ENCODE results near the gene ANKEF1. TPM values are rescaled to one million over a fixed set of nuclear protein-coding genes. Genes with fewer than 3 reads are reported as not detected.

Gene ANKEF1
- total RNA-seq (1 to 10 TPM; 7.1 to 7.4 TPM), polyA plus RNA-seq (1 to 10 TPM; 4.1 to 8.4 (median 6.8) TPM), total RNA-seq (6.4 to 22.9 (median 9.6) reads per million in 6 experiments)

DNA sequence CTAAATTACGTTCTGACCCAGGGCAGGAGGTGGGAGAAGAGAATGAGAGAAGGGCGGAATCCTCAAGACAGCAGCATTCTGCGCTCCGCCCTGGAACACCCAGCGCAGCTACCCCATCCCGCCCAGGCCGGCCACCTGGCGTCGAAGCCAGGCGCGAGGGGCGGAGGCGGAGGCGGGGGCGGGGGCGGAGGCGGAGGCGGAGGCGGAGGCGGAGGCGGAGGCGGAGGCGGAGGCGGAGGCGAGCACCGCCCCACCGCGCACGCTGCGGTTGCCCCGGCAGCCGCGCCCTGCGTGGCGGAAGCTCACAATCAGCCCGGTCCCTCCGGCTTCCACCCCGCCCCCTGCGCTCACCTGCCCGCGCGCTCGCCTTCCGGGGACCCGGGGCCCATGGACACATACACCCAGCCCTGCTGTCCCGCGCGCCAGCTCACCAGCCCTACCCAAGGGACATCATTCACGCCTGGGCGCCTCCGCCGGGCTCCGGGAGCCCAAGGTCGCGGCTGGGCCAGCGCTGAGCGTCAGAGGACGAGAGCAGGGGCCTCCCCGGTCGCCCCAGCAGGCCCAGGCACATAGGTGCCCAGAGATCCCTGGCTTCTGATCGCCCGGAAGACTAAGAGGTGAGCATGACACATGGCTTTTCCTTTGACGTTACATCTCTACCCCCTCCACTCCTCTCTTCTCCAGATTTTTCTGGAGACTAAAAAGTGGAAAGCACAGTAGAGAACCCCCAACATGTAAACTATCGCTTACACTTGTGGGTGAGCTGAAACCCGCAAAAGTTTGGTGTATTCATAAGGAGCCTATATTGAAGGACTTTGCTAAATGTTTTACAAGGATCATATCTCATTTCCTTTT is at the start of gene ANKEF1:
Gene ANKEF1, plus strand, starts transcription at position 271 of the 855 bp plus-strand sequence. CDS start 3,315 bp downstream, outside the sequence.
- Mint-ChIP-seq H3K27ac (peak within 1 kb of the TSS; percentile 58 to 94 (median 88)), H3K9me3 (no peaks in the 10 kb centered on the region), H3K4me3 (peak within 1 kb of the TSS; percentile 75 to 87 (median 83)), H3K4me1 (peaks cover 8 to 20% (median 16%) of the 10 kb centered on the region in 4 donors), H3K36me3 (peaks cover 0 to 15% (median 10%) of the 10 kb centered on the region in 3 donors), H3K27me3 (peaks cover 0 to 10% (median 6%) of the 10 kb centered on the region in 5 donors)
- ATAC-seq: peak; percentile 96
- POLR2A ChIA-PET: interaction anchor here (1.4 kb wide), 1 partner anchor 400 kb away, joined by 9 read pairs; the partner anchor contains the start of genes MKKS and SLX4IP
- peak; percentile 70 to 89 (median 78) for DNase-seq

DNA sequence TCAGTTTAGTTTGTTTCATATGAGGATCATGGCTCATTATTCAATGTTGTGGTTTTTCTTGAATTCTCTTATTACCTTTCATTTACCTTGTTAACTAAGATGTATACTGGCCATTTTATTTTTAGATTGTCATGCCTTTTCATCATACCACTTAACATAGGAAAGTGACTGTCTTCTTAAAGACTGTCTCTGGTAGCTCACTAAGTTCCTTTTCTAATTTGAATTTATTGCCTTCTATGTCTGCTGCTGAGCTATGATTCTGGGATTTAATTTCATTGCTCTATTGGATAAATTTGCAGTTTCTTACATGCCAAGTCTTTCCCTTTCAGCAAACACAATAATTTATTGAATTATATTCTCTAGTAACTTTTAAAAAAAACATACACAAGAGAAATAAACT is 49.5 kb upstream of the ANKEF1 start:
- Mint-ChIP-seq H3K27ac (peak overlapping the region in 1 of 10 donors; percentile 20), H3K4me3 (no peak overlapping the region), H3K27me3 (peaks cover 3 to 35% (median 7%) of the 10 kb centered on the region in 5 donors), H3K36me3 (no peaks in the 10 kb centered on the region), H3K9me3 (no peaks in the 10 kb centered on the region), H3K4me1 (no peaks in the 10 kb centered on the region)
- ATAC-seq (no peak), DNase-seq (no peak)
- POLR2A ChIA-PET: no interaction called here

DNA sequence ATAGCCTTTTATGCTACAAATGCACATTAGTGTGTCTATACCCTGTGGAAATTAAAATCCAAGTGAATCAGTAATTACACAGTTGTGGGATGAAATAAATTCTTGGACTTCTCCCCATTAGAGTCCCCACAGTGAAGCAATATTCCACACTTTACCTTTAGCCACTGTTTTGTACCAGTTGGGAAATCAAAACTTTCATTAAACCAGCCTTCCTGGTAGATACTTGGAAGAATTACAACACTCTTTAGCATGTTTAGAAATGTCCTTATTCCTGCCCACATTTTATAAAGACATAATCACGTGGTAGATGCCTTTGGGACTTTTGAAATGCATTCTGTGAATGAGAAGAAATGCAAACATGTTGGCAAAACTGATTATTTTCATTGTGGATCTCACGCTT is 49.0 kb upstream of the ANKEF1 start:
- Mint-ChIP-seq H3K4me3 (no peak overlapping the region), H3K9me3 (no peaks in the 10 kb centered on the region), H3K27me3 (peaks cover 3 to 35% (median 7%) of the 10 kb centered on the region in 5 donors), H3K27ac (no peak overlapping the region), H3K4me1 (no peaks in the 10 kb centered on the region), H3K36me3 (no peaks in the 10 kb centered on the region)
- POLR2A ChIA-PET: no interaction called here
- no peak for DNase-seq
- no peak for ATAC-seq

DNA sequence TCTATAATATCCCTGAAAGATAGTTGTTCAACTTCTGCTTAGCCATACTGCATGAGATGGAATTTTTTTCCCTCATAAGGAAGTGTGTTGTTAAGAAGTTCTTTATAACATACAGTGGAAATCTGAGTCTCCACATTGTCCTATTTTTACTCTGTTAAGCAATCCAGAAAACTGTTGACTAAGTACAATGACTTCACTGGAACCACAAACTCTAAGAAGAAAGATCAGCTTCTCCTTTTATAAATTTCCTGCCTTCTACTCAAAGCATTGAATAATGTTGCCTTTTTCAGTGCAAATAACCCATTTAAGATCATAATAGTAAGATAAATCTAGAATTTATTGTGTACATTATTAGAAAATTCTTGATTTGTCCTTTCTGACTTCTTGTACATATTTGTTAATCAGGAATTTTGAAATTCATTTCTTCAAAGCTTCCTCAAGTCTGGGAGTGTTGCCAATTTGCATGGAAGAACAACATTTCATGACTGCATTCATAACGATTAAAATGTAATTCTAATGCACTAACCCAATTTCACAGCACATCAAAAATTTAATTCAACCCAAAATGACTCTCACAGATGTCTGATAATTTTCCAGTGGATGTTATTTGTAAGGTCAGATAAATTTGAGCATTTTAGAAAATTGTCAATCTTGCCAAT is 45.6 kb upstream of the ANKEF1 start:
- Mint-ChIP-seq H3K27me3 (peaks cover 3 to 35% (median 7%) of the 10 kb centered on the region in 5 donors), H3K4me1 (no peaks in the 10 kb centered on the region), H3K27ac (no peak overlapping the region), H3K4me3 (no peak overlapping the region), H3K9me3 (peaks cover 0 to 8% (median 0%) of the 10 kb centered on the region in 9 donors), H3K36me3 (no peaks in the 10 kb centered on the region)
- no peak for ATAC-seq
- POLR2A ChIA-PET: no interaction called here
- DNase-seq: no peak

DNA sequence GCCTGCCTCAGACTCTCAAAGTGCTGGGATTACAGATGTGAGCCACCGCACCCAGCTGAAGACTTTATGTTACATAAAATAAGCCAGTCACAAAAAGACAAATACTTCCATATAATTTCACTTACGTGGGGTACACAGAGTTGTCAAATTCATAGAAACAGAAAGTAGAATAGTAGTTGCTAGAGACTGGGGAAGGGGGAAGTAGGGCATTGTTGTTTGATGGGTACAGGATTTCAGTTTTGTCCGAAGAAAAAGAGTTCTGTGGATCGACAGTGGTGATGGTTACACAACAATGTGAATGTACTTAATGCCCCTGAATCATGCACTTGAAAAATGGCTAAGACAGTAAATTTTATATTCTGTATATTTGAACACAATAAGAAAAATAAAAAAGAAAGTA is 41.6 kb upstream of the ANKEF1 start:
- H3K9me3 Mint-ChIP-seq: peaks cover 0 to 16% (median 4%) of the 10 kb centered on the region in 9 donors
- DNase-seq (no peak), ATAC-seq (no peak)
- H3K27ac Mint-ChIP-seq: no peak overlapping the region
- peaks cover 3 to 18% (median 6%) of the 10 kb centered on the region in 5 donors for H3K27me3 Mint-ChIP-seq
- no peak overlapping the region for H3K4me3 Mint-ChIP-seq
- H3K36me3 Mint-ChIP-seq: peaks cover 0 to 5% (median 3%) of the 10 kb centered on the region in 3 donors
- POLR2A ChIA-PET: interaction anchor here (0.6 kb wide), 1 partner anchor 374 kb away, joined by 3 read pairs; no protein-coding TSS in a partner anchor
- H3K4me1 Mint-ChIP-seq: no peaks in the 10 kb centered on the region

DNA sequence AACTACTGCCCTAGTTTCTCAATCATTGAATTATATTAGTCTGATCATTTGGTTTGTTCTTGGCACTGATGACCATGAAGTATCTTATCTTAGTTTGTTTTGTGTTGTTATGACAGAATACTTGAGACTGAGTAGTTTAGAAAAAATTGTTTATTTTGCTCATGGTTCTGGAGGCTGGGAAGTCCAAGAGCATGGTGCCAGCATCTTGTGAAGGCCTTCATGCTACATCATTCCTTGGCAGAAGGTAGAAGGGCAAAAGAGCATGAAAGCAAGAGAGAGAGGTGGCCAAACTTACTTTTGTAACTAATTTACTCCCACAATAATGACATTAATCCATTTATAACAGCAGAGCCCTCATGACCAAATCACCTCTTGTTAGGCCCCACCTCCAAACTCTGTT is 40.1 kb upstream of the ANKEF1 start:
- ATAC-seq (no peak), DNase-seq (no peak)
- Mint-ChIP-seq H3K27ac (no peak overlapping the region), H3K27me3 (peaks cover 0 to 11% (median 3%) of the 10 kb centered on the region in 5 donors), H3K36me3 (peaks cover 0 to 5% (median 3%) of the 10 kb centered on the region in 3 donors), H3K4me3 (no peak overlapping the region), H3K9me3 (peaks cover 0 to 16% (median 4%) of the 10 kb centered on the region in 9 donors), H3K4me1 (no peaks in the 10 kb centered on the region)
- POLR2A ChIA-PET: no interaction called here

DNA sequence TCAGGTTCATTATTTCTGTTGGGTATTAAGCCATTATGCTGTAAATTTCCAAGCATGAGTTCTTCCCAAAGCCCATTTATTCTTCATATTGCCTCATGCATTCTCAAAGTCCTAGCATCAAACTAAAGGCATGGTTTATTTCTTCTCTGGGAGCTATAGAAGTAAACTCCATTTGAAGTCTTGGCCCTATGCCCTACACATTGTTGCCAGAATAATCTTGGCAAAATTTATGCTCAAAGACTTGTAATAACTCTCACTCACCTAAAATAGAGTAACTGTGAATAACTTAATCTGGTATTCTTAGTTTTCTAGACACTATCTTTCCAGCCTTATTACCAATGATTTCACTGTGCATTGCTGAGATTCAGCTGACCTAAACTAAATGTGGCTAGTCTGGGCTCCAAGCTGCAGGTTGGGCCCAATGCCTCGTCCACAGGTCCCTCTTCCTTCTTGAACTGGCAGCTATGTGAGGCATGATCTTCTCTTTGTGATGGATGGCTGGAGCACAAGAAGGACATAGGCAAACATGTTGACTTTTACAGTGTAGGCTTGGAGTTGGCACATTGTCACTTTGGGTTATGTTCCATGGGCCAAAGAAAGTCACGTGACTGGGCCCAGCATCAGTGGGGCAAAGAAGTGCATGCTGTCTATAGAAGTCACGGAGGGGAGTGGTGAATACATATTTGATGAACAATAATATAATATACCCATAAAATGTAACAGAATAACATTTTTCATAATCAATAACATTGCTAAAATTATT is 39.1 kb upstream of the ANKEF1 start:
- peaks cover 0 to 8% (median 0%) of the 10 kb centered on the region in 5 donors for H3K27me3 Mint-ChIP-seq
- peaks cover 0 to 16% (median 4%) of the 10 kb centered on the region in 9 donors for H3K9me3 Mint-ChIP-seq
- peaks cover 0 to 5% (median 3%) of the 10 kb centered on the region in 3 donors for H3K36me3 Mint-ChIP-seq
- POLR2A ChIA-PET: no interaction called here
- no peak overlapping the region for H3K4me3 Mint-ChIP-seq
- no peaks in the 10 kb centered on the region for H3K4me1 Mint-ChIP-seq
- DNase-seq: no peak
- no peak for ATAC-seq
- no peak overlapping the region for H3K27ac Mint-ChIP-seq

DNA sequence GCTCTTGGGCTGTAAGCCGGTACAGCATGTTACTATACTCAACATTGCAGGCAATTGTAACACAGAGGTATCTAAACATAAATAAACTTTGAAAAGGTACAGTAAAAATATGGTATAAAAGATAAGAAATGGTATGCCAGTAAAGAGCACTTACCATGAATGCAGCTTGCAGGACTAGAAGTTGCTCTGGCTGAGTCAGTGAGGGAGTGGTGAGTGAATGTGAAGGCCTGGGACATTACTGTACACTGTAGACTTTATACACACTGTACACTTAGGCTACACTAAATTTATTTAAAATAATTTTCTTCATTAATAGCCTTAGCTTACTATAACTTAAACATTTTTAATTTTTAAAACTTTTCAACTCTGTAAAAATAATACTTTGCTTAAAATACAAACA is 37.8 kb upstream of the ANKEF1 start:
- Mint-ChIP-seq H3K36me3 (peaks cover 0 to 5% (median 3%) of the 10 kb centered on the region in 3 donors), H3K27me3 (peaks cover 0 to 3% (median 0%) of the 10 kb centered on the region in 5 donors), H3K27ac (no peak overlapping the region), H3K9me3 (peaks cover 0 to 16% (median 4%) of the 10 kb centered on the region in 9 donors), H3K4me1 (no peaks in the 10 kb centered on the region), H3K4me3 (no peak overlapping the region)
- POLR2A ChIA-PET: no interaction called here
- DNase-seq (no peak), ATAC-seq (no peak)

DNA sequence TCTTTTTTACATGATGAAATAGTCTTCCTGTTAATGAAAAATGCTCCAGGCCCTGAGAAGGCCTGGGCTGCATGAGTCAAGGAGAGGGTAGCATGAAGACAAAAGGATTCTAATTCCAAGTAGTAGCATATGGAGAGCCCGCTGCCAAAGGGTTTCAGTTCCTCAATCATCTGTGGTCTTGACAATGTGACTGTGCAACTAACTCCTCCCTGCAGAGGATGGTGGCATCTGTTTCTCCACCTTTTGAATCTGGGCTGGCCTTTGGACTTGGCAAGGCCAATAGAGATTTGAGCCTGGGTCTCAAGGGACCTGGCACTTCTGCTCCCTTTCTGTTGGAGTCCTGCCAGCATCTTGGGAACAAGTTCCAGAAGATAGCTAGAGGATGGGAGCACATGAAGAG is 35.1 kb upstream of the ANKEF1 start:
- ATAC-seq (no peak), DNase-seq (no peak)
- Mint-ChIP-seq H3K36me3 (peaks cover 0 to 2% (median 2%) of the 10 kb centered on the region in 3 donors), H3K4me3 (no peak overlapping the region), H3K27ac (no peak overlapping the region), H3K4me1 (no peaks in the 10 kb centered on the region), H3K9me3 (peaks cover 0 to 4% (median 1%) of the 10 kb centered on the region in 9 donors), H3K27me3 (peaks cover 0 to 3% (median 0%) of the 10 kb centered on the region in 5 donors)
- POLR2A ChIA-PET: no interaction called here

DNA sequence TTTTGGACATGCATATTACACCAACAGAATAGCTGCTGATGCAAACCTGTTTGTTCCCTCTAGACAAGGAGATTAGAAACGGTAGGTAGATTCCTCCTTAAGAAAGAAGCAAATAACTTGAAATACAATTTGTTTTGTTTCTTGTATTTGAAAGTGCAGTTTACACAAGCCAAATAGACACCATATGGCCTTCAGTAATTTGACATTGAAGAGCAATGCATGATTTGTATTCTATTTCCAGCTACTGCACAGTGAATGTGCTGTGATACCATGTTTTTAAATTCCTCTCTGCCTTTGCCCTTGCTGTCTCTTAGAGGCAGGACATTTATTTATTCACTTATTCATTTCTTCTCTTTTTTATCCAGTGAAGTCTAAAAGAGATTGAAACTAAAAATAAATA is 31.9 kb upstream of the ANKEF1 start:
- peaks cover 0 to 3% (median 1%) of the 10 kb centered on the region in 5 donors for H3K27me3 Mint-ChIP-seq

DNA sequence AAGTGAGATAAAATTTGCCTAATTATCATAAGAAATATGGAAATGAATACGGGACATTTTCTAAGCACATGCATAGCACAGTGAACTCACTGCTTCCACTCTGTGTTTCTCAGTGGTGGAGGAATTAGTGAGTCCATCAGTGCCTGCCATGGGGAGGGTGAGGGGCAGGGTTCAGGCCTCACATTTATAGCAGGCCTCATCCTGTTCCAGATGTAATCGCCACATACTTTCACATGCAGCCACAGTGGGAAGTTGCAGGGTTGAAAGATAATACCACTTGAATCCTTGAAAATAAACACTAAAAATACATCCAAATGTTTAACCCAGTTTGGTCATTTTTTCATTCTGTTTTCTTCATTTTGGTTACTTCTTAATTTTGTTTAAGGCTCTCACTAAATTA is 29.9 kb upstream of the ANKEF1 start:
- Mint-ChIP-seq H3K9me3 (no peaks in the 10 kb centered on the region), H3K4me3 (no peak overlapping the region), H3K27me3 (peaks cover 3 to 21% (median 6%) of the 10 kb centered on the region in 5 donors), H3K4me1 (no peaks in the 10 kb centered on the region), H3K36me3 (no peaks in the 10 kb centered on the region), H3K27ac (no peak overlapping the region)
- POLR2A ChIA-PET: no interaction called here
- ATAC-seq: no peak
- DNase-seq: no peak

More for the DNA sequence above, 31.9 kb upstream of the ANKEF1 start:
- H3K4me1 Mint-ChIP-seq: no peaks in the 10 kb centered on the region
- no peak overlapping the region for H3K27ac Mint-ChIP-seq
- POLR2A ChIA-PET: no interaction called here
- no peak overlapping the region for H3K4me3 Mint-ChIP-seq
- no peaks in the 10 kb centered on the region for H3K36me3 Mint-ChIP-seq
- DNase-seq (no peak), ATAC-seq (no peak)
- H3K9me3 Mint-ChIP-seq: no peaks in the 10 kb centered on the region

DNA sequence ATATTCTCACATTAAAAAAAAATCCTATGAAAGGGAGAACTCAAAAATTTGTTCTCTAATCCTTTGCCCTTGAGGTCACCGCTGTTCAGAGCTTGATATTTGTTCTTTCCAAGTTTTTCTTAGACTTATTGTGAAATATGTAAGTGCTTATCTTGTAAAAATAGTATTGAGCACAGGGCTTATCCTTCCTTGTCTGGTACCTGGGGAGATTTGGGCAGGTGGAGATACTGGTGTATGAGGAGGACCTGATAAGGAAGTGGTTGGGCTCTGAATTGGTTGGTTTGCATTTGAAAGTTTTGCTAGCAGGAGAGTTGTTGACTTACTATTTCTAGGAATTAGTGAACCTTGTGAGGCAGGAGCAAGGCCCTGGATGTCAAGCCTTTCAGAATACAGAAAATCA is 28.9 kb upstream of the ANKEF1 start:
- Mint-ChIP-seq H3K4me1 (no peaks in the 10 kb centered on the region), H3K27ac (peak overlapping the region in 1 of 10 donors; percentile 0), H3K4me3 (no peak overlapping the region), H3K36me3 (no peaks in the 10 kb centered on the region), H3K9me3 (no peaks in the 10 kb centered on the region), H3K27me3 (peaks cover 6 to 26% (median 10%) of the 10 kb centered on the region in 5 donors)
- no peak for ATAC-seq
- POLR2A ChIA-PET: no interaction called here
- no peak for DNase-seq
